AG04449 (cell line): ENCODE measurements around the gene CYB5R3.
"Not testable (repeated sequence)": the region's sequence is repeated elsewhere in the genome, so short reads cannot be mapped to it uniquely, and the experiment has no call there.

Source experiments
- CTCF ChIA-PET: fragments of 350-600 bp; formaldehyde crosslinking; extraction: SDS; loops from one replicate; lab custom pipeline; 2021; ENCODE audit warnings: antibody characterized with exemption; lab: Yijun Ruan, JAX
- POLR2A ChIA-PET: fragments of 400-600, 350-600 bp; formaldehyde crosslinking; extraction: SDS; loops from one replicate; lab custom pipeline; 2020; ENCODE audit warnings: antibody characterized with exemption, inconsistent platforms; lab: Yijun Ruan, JAX
- DNase-seq: peaks from one replicate; pipeline ENCODE4 v3.0.0-alpha.2; 2010; ENCODE audit warnings: low read depth, low spot score
- H3K4me3 ChIP-seq: 2 replicates; pipeline ENCODE4 v1.5.1; 2011; ENCODE audit warnings: low read depth, mild to moderate bottlenecking, control low read depth, low read length
- CTCF ChIP-seq: IDR thresholded peaks from one replicate; pipeline ENCODE4 v1.5.1; 2011; ENCODE audit warnings: mild to moderate bottlenecking, moderate library complexity, low read length, control low read depth, inconsistent platforms; ENCODE audit not compliant: insufficient read depth; ENCODE audit errors: missing control alignments

Gene CYB5R3

GRCh38 chr22:42613872-42614301, 35.3 kb downstream of the CYB5R3 start:
- H3K4me3 ChIP-seq, result peak overlapping the region; percentile 80
- no peak for DNase-seq
- ChIA-PET POLR2A (interaction anchor here (0.9 to 2.0 kb wide), 3 partner anchors 30 to 206 kb away, joined by 3 to 4 read pairs (median 3); no protein-coding TSS in a partner anchor), CTCF (interaction anchor here (2.2 kb wide), 1 partner anchor 22 kb away, joined by 8 read pairs; no protein-coding TSS in a partner anchor)
- TF ChIP-seq CTCF, result no peak

DNA sequence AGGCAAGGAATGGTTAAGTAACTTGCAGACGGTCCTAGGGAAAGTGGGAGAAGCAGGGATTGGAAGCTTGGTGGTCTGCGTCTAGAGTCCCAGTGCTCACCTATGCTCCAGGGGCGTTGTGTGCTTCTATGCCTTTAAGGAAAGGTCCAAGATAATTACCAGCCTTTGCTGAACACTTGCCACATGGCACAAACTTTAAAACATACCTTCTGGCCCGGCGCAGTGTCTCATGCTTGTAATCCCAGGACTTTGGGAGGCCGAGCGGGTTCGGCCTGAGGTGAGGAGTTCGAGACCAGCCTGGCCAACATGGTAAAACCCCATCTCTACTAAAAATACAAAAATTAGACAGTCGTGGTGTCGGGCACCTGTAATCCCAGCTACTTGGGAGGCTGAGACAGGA, 36.9 kb downstream of the CYB5R3 start:
- DNase-seq, result no peak
- ChIA-PET POLR2A (no interaction called here), CTCF (interaction anchor here (1.2 to 1.8 kb wide), 3 partner anchors 10 to 102 kb away, joined by 4 to 5 read pairs (median 4); no protein-coding TSS in a partner anchor)
- no peak for TF ChIP-seq CTCF
- no peak overlapping the region; the same call in 1 of the 2 replicates for H3K4me3 ChIP-seq

DNA sequence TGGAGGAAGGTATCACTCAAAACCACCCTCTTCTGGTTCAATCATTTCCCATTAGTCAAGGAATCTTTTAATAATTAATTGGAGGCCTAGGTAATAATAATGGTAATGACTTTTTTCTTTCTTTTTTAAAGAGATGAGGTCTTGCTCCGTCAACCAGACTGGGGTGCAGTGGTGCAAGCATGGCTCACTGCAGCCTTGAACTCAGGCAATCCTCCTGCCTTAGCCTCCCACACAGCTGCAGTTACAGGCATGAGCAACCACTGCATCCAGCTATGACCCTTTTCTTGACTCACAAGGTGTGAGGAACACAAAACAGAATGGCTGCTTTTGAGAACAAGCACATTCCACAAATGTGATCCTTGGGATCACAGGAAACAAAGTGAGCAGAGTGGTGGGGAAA, 38.1 kb downstream of the CYB5R3 start:
- no peak for DNase-seq
- no peak for TF ChIP-seq CTCF
- POLR2A ChIA-PET, result no interaction called here
- CTCF ChIA-PET, result interaction anchor here (1.0 to 1.8 kb wide), 4 partner anchors 10 to 15 kb away, joined by 3 to 5 read pairs (median 4); no protein-coding TSS in a partner anchor
- no peak overlapping the region for H3K4me3 ChIP-seq

GRCh38 chr22:42610186-42610585, 39.0 kb downstream of the CYB5R3 start:
- DNase-seq, result no peak
- no peak overlapping the region for H3K4me3 ChIP-seq
- CTCF ChIA-PET, result interaction anchor here (1.0 to 1.3 kb wide), 2 partner anchors 11 to 12 kb away, joined by 3 read pairs; no protein-coding TSS in a partner anchor
- POLR2A ChIA-PET, result no interaction called here
- TF ChIP-seq CTCF, result no peak

- CTCF ChIA-PET, result interaction anchor here (0.6 kb wide), 1 partner anchor 12 kb away, joined by 3 read pairs; no protein-coding TSS in a partner anchor
- peak overlapping the region; percentile 30 for H3K4me3 ChIP-seq
- TF ChIP-seq CTCF, result no peak
- POLR2A ChIA-PET, result no interaction called here
- DNase-seq, result no peak
Observed at GRCh38 chr22:42608823-42609361, 40.3 kb downstream of the CYB5R3 start.

DNA sequence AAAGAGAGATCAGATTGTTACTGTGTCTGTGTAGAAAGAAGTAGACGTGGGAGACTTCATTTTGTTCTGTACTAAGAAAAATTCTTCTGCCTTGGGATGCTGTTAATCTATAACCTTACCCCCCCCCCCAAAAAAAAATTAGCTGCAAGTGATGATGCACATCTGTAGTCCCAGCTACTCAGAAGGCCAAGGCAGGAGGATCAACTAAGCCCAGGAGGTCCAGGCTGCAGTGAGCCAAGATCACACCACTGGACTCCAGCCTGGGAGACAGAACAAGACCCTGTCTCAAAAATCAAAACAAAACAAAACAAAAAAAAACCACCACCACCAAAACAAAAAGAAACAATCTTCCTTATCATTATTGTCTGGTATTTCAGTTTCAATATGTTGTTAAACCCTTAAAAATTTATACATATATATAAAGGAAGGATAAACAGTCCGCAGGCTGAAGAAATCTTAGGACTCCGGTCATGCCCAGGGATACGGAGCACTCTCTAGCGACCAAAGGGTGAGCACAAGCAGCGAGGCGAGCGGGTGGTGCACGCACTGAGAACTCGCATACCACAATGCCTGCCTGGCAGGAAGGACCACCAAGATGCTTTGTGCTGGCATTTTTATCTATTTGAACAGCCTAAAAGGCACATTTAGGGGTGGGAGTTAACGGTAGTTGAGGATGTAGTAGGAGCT, 40.9 kb downstream of the CYB5R3 start:
- ChIA-PET CTCF (no interaction called here), POLR2A (no interaction called here)
- no peak for DNase-seq
- TF ChIP-seq CTCF, result no peak
- H3K4me3 ChIP-seq, result peak overlapping the region; percentile 16

GRCh38 chr22:42607641-42608040, 41.6 kb downstream of the CYB5R3 start:
- H3K4me3 ChIP-seq, POLR2A ChIA-PET, DNase-seq, CTCF ChIA-PET: not testable (repeated sequence)
